Limb (tissue), 2 donors: ENCODE data around the gene RPL13.
A peak's percentile ranks its signal among the peaks of the same experiment; 100 is the strongest.
"Not testable (repeated sequence)": the region's sequence is repeated elsewhere in the genome, so short reads cannot be mapped to it uniquely, and the experiment has no call there.

ENCODE experiments used
- DNase-seq, 2 donors: peaks; one replicate each; pipeline ENCODE4 v3.0.0-alpha.2; 2016; ENCODE audit errors: extremely low spot score in 2 of 2

Gene RPL13

GRCh38 chr16:89562939-89563338 is 2.5 kb downstream of the RPL13 start:
- DNase-seq, result no peak

GRCh38 chr16:89563639-89564392 is 3.3 kb downstream of the RPL13 start:
- DNase-seq, result no peak

- no peak for DNase-seq
These were observed 4.2 kb downstream of the RPL13 start for GRCh38 chr16:89564476-89565255.

GRCh38 chr16:89565256-89565505 is 4.7 kb downstream of the RPL13 start:
- no peak for DNase-seq

GRCh38 chr16:89565506-89566372 is 5.3 kb downstream of the RPL13 start:
- peak in 1 of 2 donors; percentile 66 for DNase-seq

- no peak for DNase-seq
These were observed 7.4 kb downstream of the RPL13 start for GRCh38 chr16:89567656-89568594.

- no peak for DNase-seq
These were observed 9.2 kb downstream of the RPL13 start for GRCh38 chr16:89569506-89570341.

GRCh38 chr16:89570342-89570923 is 10.0 kb downstream of the RPL13 start:
- DNase-seq, result no peak

- DNase-seq, result not testable (repeated sequence)
These were observed 10.6 kb downstream of the RPL13 start for GRCh38 chr16:89570983-89571598.

GRCh38 chr16:89571636-89572035 is 11.2 kb downstream of the RPL13 start:
- DNase-seq, result no peak

GRCh38 chr16:89572073-89572484 is 11.6 kb downstream of the RPL13 start:
- DNase-seq, result no peak

- no peak for DNase-seq
These were observed 12.2 kb downstream of the RPL13 start for GRCh38 chr16:89572485-89573205.

- DNase-seq, result no peak
These were observed 13.6 kb downstream of the RPL13 start for GRCh38 chr16:89573826-89574680.

GRCh38 chr16:89574681-89575246 is 14.3 kb downstream of the RPL13 start:
- peak in 1 of 2 donors; percentile 66 for DNase-seq

GRCh38 chr16:89575247-89576152 is 15.0 kb downstream of the RPL13 start, which contains the start of gene CPNE7:
Gene CPNE7 (plus strand): TSS chr16:89575758. CDS start chr16:89575898, 140 bp downstream.
- DNase-seq, result peak in 1 of 2 donors; percentile 49
